NCI-H1694 (cell line): ENCODE results near the gene CEP72.
"Not testable (repeated sequence)": the region's sequence is repeated elsewhere in the genome, so short reads cannot be mapped to it uniquely, and the experiment has no call there.

Source experiments
- DNase-seq: peaks from one replicate; lab custom pipeline; 2025; lab: John Stamatoyannopoulos, UW

Gene CEP72

DNA sequence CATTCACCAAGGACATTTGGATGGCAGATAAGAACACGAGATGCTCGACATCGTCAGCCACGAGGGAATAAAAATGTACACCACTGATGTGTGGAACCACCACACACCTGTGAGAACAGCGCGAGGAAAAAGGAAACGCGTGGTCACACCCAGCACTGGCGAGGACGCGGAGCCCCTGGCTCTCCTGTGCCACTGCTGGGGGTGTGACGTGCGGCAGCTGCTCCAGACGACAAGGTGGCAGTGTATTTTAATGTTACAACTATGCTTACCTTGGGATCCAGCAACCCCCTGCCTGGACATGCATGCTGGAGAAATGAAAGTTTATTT is 13.6 kb upstream of the CEP72 start:
- no peak for DNase-seq

DNA sequence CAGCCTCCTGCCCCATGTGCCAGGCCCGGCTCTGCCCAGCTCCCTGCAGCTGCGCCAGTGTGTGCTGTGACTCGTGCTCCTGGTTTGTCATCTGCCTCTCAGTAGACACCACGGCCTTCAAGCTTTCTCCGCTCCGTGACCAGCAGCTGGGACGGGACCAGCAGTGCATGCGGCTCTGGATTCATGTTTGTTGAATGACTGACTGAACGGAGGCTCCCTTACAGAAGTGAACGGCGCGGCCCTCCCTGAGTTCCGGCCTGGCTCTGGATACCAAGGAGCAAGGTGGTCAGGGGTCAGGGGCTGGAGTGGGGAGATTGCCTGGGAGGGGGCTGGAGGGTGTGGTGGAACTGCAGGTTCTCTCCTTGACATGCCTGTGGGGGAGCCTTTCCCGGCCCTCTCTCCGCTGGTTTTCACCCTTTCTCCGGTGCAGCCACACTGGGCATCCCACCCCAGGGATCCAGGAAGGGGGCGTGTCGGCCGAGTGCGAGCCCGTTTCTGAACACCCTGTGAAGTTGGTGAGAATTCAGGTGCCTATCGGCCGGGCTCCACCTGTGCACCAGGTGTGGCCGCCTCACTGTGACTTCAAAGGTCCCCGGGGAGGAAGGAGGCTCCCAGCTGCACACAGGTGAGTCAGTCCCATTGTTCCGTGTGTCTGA is 11.1 kb upstream of the CEP72 start:
- no peak for DNase-seq

DNA sequence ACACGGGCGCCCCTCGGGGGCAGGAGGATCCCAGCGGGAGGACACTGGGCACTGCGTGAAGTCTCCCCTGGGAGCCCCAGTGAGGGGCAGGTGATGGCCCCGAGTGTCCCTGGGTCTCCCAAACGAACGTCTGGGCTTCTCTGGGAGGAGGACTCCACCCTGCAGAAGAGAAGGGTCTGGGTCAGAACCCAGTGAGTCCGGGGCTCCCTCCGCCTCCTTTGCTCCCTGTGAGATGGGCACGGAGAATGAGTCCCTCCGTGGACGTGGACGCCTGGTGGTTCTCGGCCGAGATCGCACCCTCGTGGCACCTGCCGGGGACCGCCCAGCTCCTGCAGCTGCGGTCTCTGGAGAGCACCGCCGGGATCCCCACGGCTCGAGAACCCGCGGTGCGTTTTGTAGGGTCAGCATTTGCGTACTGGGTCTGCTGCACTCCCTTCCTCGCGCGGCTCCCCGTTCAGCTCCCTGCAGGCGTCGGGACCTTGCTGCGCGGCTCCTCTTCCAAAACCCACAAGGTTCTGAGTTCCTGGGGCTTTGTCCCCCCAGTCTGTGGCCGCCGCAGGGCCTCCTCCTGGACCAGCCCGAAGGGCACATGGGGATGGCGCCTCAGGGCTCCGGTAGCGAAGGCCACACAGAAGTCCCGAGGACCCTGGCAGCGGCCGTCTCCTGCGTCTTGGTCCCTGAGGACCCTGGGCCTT is 10.2 kb upstream of the CEP72 start:
- DNase-seq, result no peak

DNA sequence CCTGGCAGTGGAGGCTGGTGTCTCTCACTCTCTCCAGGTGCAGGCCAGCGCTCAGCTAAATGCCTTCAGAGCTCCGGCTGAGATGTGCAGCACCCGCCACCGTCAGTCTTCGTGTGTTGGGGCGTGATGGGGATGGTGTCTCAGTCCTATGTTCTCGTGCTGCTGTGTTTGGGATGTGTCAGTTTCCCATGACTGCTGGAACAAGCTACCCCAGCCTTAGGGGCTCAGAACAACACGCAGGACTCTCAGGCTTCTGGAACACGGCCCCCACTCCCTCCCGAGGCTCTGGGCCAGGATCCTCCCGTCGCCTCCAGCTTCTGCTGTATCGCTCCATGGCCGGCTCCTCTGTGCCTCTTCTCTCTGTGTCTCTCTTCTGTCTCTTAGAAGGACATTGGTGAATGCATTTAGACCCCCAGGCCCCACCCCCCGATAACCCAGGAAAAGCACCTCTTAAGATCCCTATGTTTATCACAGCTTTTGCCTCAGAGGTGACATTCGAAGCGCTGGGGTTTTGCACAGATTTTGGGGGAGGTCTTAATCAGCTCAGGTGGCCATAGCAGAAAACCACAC is 9.6 kb upstream of the CEP72 start:
- no peak for DNase-seq

DNA sequence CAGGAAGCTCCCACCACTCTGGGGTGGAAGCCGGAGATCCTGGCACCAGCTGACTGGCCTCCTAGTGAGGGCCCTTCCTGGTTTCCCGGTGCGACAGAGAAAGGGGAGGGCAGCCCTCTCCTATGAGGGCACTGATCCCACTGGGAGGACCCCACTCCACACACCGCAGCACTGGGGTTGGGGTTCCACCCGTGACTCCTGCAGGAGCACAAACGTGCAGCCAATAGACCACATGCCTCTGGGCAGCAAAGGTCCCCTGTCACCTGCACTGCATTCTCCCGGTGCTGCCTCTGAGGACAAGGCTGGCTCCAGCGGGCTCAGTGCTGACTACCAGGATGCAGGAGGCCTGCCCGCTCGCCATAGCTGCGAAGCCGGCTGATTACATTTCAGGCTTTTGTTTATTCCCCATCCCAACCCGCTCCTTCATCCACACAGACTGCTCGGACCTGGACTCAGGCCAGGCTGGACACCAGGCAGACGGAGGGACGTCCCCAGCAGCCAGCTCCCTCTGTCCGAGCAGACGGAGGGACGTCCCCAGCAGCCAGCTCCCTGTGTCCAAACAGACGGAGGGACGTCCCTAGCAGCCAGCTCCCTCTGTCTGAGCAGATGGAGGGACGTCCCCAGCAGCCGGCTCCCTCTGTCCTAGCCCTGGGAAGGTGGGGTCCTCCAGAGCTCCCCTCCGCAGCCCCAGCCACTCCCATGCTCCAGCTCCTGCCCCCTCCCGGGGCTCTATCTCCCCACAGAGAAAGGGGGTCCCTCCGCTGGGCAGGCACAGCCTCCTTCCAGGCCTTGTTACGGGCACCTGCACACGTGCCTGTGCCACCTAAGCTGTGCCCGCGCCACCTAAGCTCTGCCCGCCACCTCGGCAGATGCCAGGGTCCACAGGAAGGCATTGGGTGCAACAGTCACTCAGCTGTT is 8.8 kb upstream of the CEP72 start:
- no peak for DNase-seq

DNA sequence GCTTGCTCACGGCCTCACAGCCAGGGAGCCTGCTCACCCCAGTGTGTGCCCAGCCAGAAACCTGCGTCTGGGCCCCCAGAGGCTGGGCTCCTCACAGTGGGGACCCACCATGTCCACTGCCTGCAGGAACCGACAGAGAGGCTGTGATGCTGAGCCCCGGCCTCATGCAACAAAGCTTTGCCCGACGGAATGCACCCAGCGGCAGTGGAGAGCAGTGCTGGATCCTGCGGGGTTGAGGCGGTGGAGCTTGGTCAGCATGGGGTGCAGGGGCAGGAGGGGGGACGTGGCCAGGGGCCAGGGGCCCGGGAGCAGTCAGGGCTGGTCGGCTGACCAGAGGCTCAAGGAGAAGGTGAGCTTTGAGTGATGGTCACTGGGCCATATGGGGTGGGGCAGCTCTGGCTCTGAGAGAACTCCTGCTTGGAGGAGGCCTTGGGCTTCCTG is 7.7 kb upstream of the CEP72 start:
- DNase-seq, result no peak

DNA sequence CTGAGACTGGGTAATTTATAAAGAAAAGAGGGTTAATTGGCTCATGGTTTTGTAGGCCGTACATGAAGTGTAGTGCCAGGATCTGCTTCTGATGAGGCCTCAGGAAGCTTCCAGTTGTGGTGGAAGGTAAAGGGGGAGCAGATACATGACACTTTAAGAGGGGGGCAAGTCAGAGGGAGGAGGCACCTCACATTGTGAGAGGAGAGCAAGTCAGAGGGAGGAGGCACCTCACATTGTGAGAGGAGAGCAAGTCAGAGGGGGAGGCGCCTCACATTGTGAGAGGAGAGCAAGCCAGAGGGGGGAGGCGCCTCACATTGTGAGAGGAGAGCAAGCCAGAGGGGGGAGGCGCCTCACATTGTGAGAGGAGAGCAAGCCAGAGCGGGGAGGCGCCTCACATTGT is 7.0 kb upstream of the CEP72 start:
- DNase-seq, result not testable (repeated sequence)

DNA sequence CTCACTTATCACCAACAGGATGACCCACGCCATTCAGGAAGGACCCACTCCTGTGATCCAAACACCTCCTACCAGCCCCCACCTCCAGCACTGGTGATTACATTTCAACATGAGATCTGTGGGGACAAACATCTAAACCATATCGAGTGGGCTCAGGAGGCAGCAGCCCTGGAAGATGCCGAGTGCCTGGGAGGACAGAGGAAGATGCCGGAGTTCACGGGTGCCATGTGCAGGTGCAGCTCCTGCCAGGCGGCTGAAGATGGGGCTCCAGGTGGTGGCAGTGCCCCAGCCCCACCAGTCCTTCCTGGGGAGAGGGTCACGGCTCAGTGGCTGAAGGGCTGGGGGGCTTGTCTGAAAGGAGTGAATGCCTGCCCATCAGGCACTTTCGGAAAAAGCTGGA is 6.1 kb upstream of the CEP72 start:
- DNase-seq, result no peak

DNA sequence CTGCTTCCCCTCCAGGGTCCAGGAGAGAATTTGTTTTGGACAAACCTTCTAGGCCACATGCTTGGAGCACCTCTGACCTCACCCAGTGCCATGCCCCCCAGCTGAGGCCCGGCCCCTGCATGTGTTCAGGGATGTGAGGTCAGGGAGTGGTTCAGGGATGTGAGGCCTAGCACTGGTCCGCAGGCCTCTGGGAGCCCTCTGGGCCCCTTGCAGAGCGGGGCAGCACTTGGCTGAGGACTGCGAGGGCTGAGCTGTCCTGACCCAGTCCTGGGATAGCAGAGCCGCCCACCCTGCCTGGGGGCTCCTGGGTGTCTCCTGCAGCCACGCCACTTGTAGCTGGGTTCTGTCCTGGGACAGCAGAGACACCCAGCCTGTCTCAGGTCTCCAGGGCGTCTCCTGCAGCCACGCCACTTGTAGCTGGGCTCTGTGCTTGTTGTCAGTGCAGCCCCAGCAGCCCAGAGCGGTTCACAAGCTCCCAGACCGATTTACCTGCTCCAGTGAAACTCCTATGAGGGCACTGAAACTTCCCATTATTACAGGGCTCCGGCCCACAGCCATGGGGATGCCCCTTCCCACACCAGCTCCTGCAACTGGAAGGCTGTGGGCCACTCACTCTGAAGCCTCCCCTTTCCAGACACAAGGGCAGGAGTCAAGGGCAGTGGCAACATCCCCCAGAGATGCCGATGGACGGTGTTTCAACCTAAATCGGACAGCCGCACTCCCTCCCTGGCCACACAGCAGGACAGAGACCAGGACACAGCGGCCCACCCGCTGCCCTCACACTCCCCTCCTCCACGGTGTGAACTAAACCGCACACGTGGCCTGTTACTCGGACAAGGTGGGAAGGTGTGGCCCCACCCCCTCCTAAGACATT is 5.4 kb upstream of the CEP72 start:
- DNase-seq, result no peak

DNA sequence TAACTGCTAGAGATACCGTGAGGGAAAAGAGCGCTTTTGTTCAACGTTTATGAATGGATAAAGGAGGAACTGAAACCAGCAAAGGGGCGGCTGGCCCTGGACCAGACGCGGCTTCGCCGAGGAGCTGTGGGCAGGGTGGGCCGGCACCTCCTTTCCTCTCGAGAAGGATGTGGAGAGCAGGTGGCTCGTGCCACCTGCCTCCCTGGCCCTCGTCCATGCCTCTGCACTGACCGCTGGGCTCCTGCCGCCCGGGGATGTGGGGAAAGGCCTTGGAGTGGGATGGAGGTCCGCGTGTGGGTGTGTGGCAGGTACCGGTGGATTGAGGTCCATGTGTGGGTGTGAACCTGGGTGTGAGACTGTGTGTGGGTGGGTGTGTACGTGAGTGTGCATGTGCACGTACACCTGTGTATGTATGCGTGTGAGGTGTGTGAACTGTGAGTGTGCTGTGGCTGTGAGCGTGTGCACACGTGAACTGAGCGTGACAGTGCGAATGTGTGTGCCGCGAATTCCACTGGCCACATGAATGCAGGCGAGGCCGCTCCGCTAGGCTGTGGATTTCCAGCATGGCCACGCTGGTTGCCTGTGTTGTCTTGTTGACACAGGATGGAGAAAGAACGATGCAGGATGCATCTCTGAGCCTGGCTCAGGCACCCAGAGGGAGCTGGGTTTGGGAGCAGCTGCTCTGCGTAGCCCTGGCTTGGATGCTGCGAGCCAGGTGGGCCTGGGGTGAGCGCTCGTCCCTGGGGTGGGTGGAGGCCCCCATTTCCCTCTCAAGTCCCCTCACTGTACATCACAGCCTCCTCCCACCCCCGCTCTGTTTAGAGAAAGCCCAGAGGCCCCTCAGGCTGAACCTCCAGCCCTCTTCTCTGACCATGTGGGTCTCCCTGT is 4.4 kb upstream of the CEP72 start:
- DNase-seq, result no peak

DNA sequence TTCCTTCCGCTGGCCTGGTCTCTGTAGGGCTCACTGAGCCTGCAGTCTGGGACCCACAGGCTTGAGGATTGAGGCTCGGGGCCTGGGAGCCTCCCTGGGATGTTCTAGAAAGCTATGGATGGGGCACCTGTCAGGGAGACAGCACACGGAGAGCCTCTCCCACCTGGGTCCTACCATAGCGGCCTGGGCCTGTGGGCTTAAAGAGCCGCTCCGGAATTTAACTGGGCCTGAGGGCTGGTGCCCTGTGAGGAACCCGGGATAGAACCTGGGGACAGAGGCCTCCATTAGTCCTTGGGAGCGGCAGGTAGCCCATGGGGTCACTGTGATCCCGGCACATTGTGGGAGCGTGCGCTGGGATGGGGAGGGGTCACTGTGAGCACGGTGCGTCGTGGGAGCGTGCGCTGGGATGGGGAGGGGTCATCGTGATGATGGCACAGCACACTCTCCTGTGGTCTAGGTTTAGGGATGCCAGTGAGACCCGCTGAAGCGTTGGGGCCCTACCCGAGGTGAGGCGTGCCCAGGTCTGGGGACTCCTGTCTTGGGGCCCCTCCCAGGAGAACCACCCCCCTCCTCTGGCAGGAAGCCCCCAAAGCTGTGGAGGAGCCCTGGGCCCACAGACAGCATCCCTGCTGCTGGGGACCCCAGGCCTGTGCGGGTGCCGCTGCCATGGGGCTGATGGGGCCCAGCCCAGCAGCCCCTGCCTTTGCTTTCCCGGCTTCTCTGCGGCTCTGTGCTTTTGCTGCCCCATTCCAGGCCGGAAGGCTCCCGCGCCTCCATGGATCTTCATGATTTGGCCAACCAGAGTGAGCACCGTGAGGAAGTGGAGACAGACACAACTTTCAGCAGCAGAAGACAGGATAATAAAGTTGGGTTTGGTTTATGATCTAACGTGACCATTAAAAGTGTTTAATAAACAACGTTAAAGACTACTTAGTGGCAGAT is 3.4 kb upstream of the CEP72 start:
- no peak for DNase-seq

DNA sequence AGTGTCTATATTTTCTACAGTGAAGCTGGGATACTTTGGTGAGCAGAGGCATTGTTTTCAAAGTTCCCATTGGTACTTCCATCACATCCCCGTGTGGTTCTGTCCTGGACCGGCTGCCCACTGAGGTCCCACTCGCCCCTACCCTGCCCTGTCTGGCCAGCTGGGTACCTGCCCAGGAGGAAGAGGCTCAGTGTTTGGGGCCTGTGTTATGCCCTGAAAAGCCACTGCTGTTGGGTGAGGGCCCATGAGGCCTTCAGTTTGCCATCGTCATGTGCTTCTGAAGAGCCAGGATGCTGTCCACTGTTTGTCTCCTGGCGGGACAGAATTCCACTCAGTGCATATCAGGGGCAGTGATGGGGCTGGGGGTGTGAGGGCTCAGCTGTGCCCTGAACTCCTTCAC is 2.6 kb upstream of the CEP72 start:
- no peak for DNase-seq

DNA sequence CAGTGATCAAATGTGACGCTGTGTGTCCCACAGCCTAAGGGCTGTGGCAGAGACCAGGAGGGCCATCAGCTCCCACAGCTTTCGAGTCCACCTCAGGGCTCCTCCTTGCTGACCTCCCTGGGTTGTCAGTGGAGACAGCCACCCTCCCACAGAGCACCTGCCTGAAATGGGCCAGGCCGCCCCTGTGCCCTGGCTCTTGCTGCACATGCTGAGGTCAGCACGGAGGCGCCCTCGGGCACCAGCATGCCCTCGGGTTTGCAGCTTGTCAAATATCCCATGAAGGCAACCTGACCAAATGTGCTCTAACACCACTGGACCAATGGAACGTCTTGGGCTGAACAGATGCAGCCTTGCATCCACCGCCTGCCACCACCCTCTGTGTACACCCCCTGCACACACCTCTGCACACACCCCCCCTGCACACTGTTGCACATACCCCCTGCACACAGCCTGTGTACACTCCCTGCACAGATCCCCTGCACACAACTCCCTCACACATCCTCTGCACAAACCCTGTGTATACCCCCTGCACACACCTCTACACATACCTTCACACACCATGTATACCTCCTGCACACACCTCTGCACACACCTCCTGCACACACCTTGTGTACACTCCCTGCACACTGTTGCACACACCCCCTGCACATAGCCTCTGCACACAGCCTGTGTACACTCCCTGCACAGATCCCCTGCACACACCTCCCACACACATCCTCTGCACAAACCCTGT is 2.0 kb upstream of the CEP72 start:
- no peak for DNase-seq

DNA sequence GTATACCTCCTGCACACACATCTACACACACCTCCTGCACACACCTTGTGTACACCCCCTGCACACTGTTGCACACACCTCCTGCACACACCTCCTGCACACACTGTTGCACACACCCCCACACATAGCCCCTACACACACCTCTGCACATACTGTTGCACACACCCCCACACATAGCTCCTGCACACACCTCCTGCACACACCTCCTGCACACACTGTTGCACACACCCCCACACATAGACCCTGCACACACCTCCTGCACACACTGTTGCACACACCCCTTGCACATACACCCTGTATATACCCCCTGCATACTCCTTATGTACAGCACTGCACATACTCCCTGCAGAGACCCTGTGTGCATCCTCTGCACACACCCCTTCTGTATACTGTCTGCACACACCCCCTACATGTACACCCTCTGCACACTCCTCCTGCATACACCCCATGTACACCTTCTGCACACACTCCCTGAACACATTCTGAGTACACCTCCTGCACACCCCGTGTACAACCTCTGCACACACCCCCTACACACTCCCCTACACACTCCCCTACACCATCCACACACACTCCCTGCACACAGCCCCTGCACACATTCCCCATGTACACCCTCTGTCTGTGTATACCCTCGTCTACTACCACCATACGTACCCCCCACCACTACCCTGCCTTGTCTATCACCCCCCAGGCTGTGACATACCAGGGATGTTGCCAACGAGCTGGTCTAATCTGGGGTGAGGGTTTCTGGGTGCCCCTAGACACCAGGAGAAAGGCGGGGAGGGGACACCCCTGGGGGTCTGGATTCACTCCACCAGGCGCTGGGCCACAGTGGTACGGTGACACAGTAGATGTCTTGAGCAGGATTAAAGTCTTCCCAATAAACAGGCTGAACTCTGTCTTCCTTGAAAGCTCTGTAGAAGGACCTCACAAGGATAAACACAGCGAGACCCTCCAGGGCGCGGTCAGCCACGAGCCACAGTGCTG is 1.1 kb upstream of the CEP72 start:
- no peak for DNase-seq

DNA sequence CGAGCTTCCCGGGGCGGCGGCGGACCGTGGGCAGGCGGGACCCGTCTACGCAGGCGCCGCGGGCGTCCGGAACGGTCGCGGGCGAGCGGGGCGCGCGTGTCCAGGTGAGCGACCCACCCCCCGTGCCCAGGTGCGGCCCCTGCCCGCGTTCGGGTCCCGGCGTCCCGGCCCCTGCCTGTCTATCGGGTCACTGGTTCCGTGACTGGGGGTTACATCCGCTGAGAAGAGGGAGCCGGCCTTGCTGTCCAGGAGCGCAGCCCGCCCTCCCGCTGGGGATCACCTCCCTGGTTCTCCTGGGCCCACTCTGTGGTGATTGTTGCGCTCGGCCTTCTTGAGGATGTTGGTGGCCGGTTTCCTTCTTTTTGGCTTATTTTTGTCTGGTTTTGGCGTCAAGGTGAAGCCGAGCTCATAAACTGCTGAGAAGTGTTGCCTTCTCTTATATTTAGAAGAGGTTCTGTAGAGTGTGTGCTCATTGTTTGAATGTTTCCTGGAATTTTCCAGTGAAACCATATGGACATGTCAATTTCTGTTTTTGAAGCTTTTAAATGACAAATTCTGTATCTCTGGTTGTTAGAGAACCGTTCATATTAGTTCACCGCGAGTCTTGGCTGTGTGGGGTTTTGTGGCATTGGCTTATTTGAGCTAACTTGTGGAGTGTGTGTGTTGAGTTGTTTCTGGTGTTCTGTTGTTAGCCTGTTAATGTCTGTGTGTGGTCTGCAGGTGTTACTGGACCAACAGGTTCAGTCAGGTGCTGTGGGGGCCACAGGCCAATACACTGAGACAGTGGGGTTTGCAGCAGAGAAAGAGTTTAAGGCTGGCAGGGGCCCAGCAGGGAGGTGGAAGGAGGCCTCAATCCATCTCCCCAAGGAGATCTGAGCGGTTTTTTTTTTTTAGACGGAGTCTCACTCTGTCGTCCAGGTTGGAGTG is 621 bp downstream of the CEP72 start:
- DNase-seq, result no peak

DNA sequence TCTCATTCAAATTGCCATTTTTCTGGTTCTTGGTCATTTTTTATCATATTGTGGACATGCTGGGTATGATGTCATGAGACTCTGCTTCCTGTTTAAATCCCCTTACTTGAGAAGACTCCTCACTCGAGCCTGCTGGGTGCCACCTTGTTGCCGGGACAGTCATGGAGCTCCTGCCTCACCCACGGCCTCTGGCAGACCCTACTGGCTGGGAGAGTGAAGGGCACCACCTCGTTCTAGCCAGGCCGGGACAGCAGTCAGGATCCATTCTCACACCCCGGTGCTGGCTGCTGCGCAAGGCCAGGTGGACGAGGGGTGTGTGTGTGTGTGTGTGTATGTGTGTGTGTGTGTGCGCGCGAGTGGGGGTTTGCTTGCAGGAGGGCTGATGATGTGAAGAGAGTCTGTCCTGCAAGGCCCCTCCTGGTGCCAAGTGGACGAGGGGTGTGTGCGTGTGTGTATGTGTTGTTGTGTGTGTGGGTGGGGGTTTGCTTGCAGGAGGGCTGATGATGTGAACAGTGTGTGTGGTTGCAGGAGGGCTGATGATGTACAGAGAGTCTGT is 4.4 kb downstream of the CEP72 start:
- no peak for DNase-seq
